GM18505 (cell line): Measurements from ENCODE around the gene REPS2.

ENCODE experiments used
- ATAC-seq: cut with Tn5 transposase; IDR thresholded peaks from one replicate; pipeline ENCODE4 v1.9.1; 2021; ENCODE audit not compliant: unreplicated experiment
- POLR2A ChIP-seq: IDR thresholded peaks from 4 replicates; pipeline ENCODE4 v1.6.1; 2011; ENCODE audit warnings: borderline replicate concordance; ENCODE audit not compliant: insufficient read depth, insufficient read length; ENCODE audit errors: extremely low read depth

REPS2 gene

DNA sequence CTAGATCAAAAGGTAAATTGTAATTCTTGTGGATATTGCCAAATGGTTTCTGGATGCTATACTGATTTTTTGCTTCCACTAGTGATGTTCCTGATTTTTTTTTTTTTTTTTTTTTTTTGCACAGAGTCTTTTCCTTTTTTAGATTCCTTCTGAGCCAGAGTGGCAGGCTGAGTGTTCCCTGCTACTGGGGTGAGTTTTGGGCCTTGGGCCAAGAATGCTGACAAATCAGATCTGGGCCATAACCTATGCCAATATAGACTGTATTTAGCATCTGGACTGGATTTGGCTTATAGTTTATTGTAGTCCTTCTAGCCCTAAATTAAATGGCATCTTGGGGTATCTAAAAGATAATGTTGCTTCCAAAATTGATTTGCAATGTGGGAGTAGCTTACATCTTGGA lies 52.8 kb downstream of the REPS2 start:
- no peak for TF ChIP-seq POLR2A
- no peak for ATAC-seq

DNA sequence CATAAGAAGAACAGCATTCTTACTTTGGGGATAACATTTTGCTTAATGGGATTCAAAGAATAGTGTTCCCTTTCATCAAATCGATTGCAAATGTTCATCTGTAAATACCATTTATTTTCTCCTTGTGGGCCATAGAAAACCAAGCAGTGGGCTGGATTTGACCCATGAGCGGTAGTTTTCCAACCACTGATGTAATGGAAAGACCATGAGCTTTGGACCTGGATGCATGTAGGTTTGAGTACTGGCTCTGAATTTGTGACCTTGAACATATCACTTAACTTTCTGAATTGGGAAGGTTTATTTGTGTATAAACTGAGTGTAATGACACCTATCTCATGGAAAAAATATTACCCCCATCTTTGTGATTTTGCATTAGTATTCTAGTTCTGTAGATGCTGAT lies 54.3 kb downstream of the REPS2 start:
- ATAC-seq, result no peak

DNA sequence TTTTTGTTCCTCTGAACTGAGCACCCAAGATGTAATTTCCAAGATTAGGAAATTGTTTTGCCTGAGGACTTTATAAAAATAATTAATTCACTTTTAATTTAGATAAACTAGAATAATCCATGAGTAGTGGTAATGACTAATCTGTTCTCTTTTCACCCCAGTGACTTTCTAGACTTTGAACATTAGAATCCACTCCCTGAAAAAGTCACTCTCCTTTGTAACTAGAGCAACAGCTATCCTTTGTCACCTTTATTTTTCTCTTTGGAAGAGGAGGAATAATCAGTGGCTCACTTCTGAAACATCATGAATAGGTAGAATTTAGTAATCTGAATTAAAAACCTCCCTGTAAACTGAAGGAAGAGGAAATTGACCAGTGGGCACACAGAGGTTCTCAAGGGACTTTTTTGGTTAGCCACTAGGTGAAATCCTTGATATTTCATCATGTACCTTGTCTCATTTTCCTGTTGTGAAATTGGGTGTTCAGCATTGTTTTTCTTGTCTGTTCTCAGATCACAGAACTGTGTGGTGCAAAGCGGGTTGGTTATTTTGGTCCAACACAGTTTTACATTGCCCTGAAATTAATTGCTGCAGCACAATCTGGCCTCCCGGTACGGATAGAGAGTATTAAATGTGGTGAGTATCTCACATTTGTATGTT lies 59.4 kb downstream of the REPS2 start:
- no peak for TF ChIP-seq POLR2A
- no peak for ATAC-seq

More for the DNA sequence above, 54.3 kb downstream of the REPS2 start:
- no peak for TF ChIP-seq POLR2A

DNA sequence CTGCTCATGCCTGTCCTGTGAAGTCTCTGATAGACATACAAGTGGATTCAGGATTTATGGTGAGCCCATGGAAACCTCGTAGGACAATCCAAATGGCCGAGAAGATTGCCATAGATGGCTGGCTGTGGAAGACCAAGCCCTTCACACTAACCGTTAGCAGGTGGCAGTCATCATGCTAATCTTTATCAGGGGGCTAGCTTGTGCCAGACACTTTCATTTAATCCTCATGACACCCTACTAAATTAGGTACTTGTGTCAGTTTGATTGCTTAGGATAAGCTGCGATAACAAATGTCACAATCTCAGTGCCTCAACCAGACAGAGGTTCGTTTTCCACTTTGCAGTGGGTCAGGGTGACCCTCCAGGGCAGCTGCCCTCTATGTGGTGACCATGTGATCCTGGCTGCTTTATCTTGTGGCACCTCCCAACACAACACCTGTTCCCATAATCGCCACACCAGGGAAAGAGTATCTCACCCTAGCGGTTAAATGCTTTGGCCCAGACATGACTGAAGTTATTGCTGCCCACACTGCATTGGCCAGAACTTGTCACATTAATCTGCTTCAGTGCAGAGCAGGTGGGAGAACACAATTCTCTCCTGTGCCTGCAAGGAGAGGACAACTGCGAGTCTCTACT lies 60.8 kb downstream of the REPS2 start:
- no peak for TF ChIP-seq POLR2A
- ATAC-seq, result no peak

DNA sequence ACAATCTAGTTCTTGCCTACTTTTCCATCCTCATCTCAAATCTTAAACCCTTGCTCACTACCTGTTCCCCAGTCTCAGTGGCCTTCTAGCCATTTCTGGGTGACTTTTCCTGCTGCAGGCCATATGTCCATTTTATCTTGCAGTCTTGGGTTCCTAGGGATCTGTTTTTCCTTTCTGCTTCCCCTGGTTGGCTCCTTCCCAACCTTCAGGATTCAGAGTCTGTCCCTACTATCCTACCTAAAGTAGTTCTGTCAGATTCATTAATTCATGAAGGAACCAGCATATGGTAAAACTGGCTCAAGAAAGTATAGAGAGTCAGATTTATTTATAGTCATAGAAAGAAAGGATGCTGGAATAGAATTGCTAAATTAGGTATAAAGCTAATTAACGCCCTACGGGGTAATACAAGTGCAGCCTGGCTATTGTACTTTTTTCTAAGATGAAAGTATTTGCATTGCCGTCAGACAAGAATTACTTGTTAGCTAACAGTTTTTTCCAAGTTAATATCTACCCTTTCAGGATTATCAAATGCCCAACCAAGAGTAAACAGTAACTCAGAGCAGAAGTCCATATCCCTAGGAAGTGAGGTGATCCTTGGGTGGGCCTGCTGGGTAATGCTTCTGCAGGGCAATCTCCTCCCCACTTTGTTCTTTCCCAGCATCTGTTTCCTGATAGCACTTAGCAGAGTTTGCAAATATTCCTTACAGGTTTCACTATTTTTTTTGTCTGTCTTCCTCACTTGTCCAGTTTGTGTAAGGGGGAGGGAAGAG lies 63.6 kb downstream of the REPS2 start:
- no peak for ATAC-seq

DNA sequence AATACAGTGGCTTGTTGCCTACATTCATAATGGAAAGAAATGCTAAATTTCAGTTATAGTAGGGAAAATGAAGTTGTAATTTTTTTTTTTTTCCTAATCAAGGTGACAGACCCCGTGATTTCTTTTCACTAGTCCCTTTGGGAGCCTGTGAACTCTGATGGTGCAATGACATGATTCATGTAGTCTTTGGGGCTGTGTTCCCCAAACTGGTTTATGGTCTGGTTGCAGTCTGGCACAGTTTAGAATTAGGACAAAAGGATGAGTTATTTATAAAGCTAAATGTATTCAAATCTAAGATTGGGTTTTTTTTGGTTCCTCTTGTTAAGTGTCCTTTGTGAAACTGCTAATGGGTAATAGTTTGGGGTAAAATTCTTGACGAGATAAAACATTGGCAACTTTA lies 66.0 kb downstream of the REPS2 start:
- no peak for TF ChIP-seq POLR2A
- no peak for ATAC-seq

More for the DNA sequence above, 63.6 kb downstream of the REPS2 start:
- TF ChIP-seq POLR2A, result no peak

DNA sequence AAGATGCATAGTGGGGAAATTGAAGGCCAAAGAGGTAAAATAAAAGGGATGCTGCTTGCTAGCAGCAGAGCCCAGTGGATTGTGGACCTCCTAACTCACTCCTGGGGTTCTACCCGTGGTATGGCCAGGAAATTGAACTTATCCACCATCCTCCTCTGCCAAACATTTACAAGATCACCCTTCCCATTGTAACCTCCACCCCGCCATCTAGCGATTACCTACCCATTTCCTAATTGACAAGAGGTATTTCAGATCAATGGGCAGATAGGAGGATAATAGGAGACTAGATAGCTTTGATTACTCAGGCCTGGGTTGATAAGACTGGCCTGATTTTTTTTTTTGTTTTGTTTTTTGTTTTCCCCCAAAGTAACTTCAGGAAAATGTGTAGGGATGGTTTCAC lies 67.8 kb downstream of the REPS2 start:
- TF ChIP-seq POLR2A, result no peak
- no peak for ATAC-seq

DNA sequence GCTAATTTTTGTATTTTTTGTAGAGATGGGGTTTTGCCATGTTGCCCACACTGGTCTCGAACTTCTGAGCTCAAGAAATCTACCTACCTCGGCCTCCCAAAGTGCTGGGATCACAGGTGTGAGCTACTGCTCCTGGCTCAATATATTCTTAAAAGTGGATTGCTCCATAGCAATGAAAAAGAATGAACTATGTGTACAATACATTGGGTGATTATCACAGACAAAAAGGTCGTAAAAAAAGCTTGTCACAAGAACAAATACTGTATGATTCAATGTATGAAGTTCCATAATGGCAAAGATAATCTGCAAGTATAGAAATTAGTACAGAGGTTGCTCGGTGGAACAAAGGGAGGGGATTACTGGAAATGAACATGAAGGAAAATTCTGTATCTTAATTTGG lies 70.7 kb downstream of the REPS2 start:
- ATAC-seq, result no peak
- no peak for TF ChIP-seq POLR2A

DNA sequence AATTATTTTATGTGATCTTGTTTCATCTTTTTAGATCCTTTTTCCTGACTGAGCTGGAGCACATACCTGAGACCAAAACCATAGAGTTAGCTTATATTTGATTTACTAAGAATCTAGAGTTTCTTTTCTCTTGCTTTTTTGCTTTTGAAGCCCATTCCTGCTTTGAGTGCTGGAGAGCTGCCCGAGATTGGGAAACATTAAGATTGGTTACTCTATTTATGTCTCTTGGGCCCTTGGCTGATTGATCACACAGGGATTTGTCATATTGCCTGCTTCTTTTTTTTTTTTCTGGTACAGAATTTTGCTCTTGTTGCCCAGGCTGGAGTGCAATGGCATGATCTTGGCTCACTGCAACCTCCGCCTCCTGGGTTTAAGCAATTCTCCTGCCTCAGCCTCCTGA lies 73.9 kb downstream of the REPS2 start:
- ATAC-seq, result no peak
- TF ChIP-seq POLR2A, result no peak

DNA sequence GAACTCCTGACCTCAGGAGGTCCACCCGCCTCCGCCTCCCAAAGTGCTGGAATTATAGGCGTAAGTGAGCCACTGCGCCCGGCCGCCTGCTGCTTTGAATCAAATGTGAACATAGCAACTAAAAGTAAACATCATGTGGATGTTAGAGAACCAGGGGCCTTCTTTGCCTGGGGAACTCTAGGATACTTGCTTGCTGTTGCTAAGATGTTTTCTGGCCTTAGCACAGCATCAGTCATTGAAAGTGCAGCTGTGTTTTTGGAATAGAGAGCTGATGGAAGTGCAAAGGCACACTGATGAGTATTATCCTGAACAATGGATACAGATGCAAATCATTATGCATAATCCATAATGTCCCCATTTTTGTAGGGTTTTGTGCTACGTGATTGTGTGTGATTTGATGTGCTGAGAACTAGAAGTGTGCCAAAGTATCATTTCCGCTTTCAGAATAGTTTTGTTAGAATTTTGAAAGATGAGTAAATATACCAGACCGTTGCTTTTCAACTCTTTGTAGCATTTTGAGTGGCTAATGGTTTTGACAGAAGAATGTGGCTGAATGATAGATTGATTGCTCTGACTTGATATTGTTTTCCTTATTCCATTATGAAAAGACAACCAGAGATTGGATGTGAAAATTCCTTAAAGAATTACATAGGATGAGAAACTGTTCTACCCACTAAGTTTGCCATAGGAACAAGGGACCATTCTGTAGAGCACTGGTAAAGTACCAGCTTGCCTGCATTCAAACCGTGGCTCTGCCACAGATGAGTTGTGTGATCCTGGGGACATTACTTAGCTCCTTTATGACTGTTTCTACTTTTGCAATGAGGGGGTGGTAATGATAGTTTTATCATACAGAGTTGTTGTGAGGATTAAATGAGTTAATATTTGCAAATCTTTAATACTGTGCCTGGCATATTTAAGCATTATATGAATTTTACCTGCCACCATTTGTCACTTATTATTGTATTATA lies 74.7 kb downstream of the REPS2 start:
- ATAC-seq, result no peak
- TF ChIP-seq POLR2A, result no peak

DNA sequence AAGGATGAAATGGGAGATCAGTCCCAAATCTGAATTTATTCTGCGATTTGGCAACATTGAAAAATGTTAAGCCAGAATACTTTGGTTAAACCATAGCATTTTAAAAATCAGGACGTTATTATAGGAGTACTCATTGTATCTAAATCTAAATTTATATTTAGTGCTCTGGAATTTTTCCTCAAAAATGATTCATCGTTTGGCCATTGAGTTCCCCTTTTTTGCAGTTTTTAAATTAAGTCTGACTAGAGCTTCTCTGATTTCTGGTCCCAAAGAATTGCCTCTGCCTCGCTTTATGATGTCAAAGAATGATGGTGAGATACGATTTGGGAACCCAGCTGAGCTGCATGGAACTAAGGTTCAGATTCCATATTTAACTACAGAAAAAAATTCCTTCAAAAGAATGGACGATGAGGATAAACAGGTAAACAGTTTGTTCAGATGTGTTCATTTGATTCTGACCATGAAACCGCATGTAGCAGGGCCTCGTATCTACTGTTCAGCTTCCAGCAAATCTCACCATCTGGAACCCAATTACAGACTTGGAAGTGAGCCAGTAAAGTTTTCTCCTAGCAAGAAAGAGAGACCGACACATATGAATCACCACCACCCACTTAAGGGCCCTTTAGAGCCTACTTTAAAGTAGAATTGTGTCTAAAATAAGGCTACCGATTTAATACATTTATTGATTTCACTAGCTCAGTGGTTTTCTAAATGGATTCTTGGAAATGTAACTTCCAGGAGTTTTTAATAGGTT lies 75.6 kb downstream of the REPS2 start:
- no peak for ATAC-seq
- no peak for TF ChIP-seq POLR2A

DNA sequence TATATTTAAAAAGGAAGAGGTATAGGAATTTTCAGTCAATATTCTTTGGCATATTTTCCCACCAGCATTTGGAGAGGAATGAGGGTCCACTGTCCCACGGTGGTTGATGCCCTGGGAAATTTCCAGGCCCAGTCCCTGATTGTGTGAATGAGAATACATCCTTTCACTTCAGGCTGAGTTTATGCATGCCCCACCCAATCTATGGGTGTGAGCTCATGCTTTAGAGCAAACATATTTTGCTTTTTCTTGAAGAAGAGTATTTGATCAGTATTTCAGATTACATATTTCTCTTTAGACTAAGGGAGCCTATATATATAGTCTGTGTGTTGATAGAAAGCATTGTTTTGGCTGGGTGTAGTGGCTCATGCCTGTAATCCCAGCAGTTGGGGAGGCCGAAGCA lies 77.2 kb downstream of the REPS2 start:
- no peak for TF ChIP-seq POLR2A
- ATAC-seq, result no peak

DNA sequence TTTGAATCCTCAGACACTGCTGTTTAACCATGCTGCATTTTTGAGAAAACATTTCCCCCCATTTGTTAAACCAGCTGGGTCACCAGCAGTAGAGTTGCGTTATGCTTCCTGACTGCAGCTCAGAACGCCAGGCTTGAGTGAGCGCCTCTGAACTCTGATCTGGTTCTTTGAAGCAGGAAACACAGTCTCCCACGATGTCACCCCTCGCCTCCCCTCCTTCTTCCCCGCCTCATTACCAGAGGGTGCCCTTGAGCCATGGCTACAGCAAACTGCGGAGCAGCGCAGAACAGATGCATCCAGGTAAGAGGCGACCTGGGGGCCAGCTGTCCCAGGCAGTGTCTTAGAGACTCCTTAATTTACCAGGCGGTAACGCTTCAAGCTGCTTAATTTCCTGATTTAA lies 78.4 kb downstream of the REPS2 start:
- ATAC-seq, result no peak
- no peak for TF ChIP-seq POLR2A

DNA sequence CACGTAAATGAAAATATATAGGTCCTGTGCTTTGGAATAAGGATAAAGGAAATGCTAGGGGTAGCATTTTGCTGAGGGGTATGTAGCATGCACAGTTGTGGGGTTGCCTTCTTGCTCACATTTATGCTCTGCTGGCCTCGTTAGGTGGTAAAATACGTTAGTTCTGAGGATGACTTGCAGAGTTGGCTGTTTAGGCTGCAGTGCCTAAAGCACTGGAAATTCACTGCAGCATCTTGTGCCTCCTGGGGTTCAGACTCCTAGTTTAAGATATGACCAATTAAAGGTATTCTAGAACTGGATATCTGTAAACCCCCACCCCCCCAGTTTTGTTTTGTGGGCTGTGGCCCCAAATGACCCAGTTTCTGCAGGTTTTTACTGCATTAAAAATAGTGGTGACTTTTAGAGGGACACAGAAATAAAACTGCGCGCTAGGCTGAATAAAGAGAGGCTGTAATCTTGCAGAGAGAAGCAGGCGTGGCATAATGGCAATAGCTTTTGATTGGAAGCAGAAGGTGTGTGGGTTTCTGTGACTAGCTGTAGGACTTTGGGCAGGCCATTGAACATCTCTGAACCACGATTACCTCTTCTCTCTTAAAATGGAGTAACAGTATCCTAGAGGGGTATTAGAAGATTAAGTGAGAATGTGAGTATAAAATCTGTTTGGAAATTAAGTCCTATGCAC lies 79.3 kb downstream of the REPS2 start:
- no peak for ATAC-seq
- no peak for TF ChIP-seq POLR2A
